ENCODE results near the gene BLOC1S6. TPM values are rescaled to one million over a fixed set of nuclear protein-coding genes. Genes with fewer than 3 reads are reported as not detected.
A peak's percentile ranks its signal among the peaks of the same experiment; 100 is the strongest.

BLOC1S6 gene
- total and polyA plus RNA-seq, 9 of the 15 experiments (the other 6 are each of a cell fraction or from before 2014, with no cell fraction given): 18.2 to 72.4 (median 38.4) TPM

- TF ChIP-seq ZFP91 (CRISPR knock-in tag; IDR thresholded peaks at IDR 0.05): no peak
- TF ChIP-seq CREB3L1 (IDR thresholded peaks at IDR 0.05; ENCODE audit: borderline replicate concordance, low read depth): peak; percentile 42; the same call in 1 of the 2 replicates
- TF ChIP-seq MBD2 (IDR thresholded peaks at IDR 0.05; ENCODE audit: borderline replicate concordance, low read depth): no peak
- TF ChIP-seq ZNF3 (CRISPR knock-in tag; IDR thresholded peaks at IDR 0.05): no peak
- peak in 1 of 3 experiments; percentile 42; a peak in 1 of 6 replicates for TF ChIP-seq ZBTB11 (CRISPR knock-in tag; IDR thresholded peaks at IDR 0.05)
- TF ChIP-seq STAT6 (CRISPR knock-in tag; IDR thresholded peaks at IDR 0.05): no peak
- TF ChIP-seq MAX (CRISPR knock-in tag; IDR thresholded peaks at IDR 0.05): peak; percentile 83
- TF ChIP-seq NR2C1 (IDR thresholded peaks at IDR 0.05): no peak
- TF ChIP-seq NR2C1 (tag; IDR thresholded peaks at IDR 0.05): 0 out of 2 replicates have a peak, but pooled peaks have one; percentile 26
- TF ChIP-seq NFATC3 (IDR thresholded peaks at IDR 0.05): no peak
- no peak for TF ChIP-seq CGGBP1 (CRISPR knock-in tag; IDR thresholded peaks at IDR 0.05)
- 0 out of 2 replicates have a peak, but pooled peaks have one; percentile 19 for TF ChIP-seq GATA2 (CRISPR knock-in tag; IDR thresholded peaks at IDR 0.05)
- peak; percentile 25 for TF ChIP-seq BRD9 (IDR thresholded peaks at IDR 0.05; ENCODE audit: low read depth, partially characterized antibody)
- TF ChIP-seq CHCHD3 (CRISPR knock-in tag; IDR thresholded peaks at IDR 0.05): no peak
- TF ChIP-seq FOS (IDR thresholded peaks at IDR 0.05; ENCODE audit: extremely low read depth, insufficient read length): no peak
- peak; percentile 95 for TF ChIP-seq POLR2H (tag; IDR thresholded peaks at IDR 0.05; ENCODE audit: low read depth)
- no peak for TF ChIP-seq LCOR (CRISPR knock-in tag; IDR thresholded peaks at IDR 0.05)
These were observed 38.2 kb upstream of the BLOC1S6 start (continued) for GRCh38 chr15:45548753-45549520.

All from K562 (cell line).